HEK293 (cell line): Measurements from ENCODE around the gene SLC39A11.

ENCODE experiments used
- CTCF ChIA-PET: fragments of 350-600 bp; formaldehyde crosslinking; extraction: SDS; loops from one replicate; lab custom pipeline; 2021; ENCODE audit warnings: antibody characterized with exemption; lab: Yijun Ruan, JAX
- POLR2A ChIA-PET: fragments of 300-600 bp; formaldehyde crosslinking; extraction: SDS; loops from one replicate; lab custom pipeline; 2020; ENCODE audit warnings: antibody characterized with exemption, inconsistent platforms; lab: Yijun Ruan, JAX
- H3K27ac ChIP-seq: fragments of 200-500 bp; sonication (Bioruptor generic); 2 replicates; pipeline ENCODE4 v1.5.1; 2014; ENCODE audit warnings: low read depth, low read length, control low read depth, inconsistent platforms; ENCODE audit errors: extremely low read depth
- H3K36me3 ChIP-seq, 2 experiments: fragments of 200-500 bp in 1 of 2; sonication (Bioruptor generic) in 1 of 2; 1 replicate in 1 of 2; 2 replicates in 1 of 2; pipeline ENCODE4 v1.5.1; 2014 to 2017; ENCODE audit warnings: inconsistent platforms in 2 of 2, low read length in 2 of 2; ENCODE audit not compliant: control insufficient read depth in 2 of 2, insufficient read depth in 1 of 2
- H3K4me1 ChIP-seq: fragments of 200-500 bp; sonication (Bioruptor generic); 2 replicates; pipeline ENCODE4 v1.5.1; 2014; ENCODE audit warnings: mild to moderate bottlenecking, low read length, inconsistent platforms; ENCODE audit not compliant: control insufficient read depth, insufficient read depth
- H3K4me3 ChIP-seq: 2 replicates; pipeline ENCODE4 v1.5.1; 2011; ENCODE audit warnings: low read depth, mild to moderate bottlenecking, control low read depth, low read length, moderate library complexity
- H3K9me3 ChIP-seq: fragments of 200-500 bp; sonication (Bioruptor generic); 2 replicates; pipeline ENCODE4 v1.5.1; 2014; ENCODE audit warnings: low read depth, low read length, inconsistent platforms; ENCODE audit not compliant: control insufficient read depth, insufficient read depth
- INSM2 ChIP-seq: fragments of 450-650 bp; formaldehyde crosslinking; IDR thresholded peaks from 2 replicates; pipeline ENCODE4 v1.5.1; 2016; ENCODE audit warnings: missing biosample characterization, missing genetic modification characterization
- KLF7 ChIP-seq: fragments of 450-650 bp; formaldehyde crosslinking; IDR thresholded peaks from 2 replicates; pipeline ENCODE4 v1.5.1; 2016; ENCODE audit warnings: missing biosample characterization, missing genetic modification characterization, borderline replicate concordance
- MYNN ChIP-seq: fragments of 450-650 bp; formaldehyde crosslinking; IDR thresholded peaks from 2 replicates; pipeline ENCODE4 v1.5.1; 2016; ENCODE audit warnings: missing biosample characterization, missing genetic modification characterization, borderline replicate concordance
- PRDM1 ChIP-seq: fragments of 450-650 bp; formaldehyde crosslinking; IDR thresholded peaks from 2 replicates; pipeline ENCODE4; 2016; ENCODE audit warnings: missing biosample characterization, missing genetic modification characterization
- ZBTB11 ChIP-seq: fragments of 450-650 bp; formaldehyde crosslinking; conservative IDR thresholded peaks from 2 replicates; pipeline ENCODE4 v1.5.1; 2016; ENCODE audit warnings: low read depth, missing biosample characterization, missing genetic modification characterization
- ZBTB6 ChIP-seq: fragments of 450-650 bp; formaldehyde crosslinking; IDR thresholded peaks from 2 replicates; pipeline ENCODE4 v1.5.1; 2017; ENCODE audit warnings: missing biosample characterization, missing genetic modification characterization
- ZNF223 ChIP-seq: fragments of 450-650 bp; formaldehyde crosslinking; IDR thresholded peaks from 2 replicates; pipeline ENCODE4 v1.5.1; 2016; ENCODE audit warnings: missing biosample characterization, missing genetic modification characterization
- ZNF248 ChIP-seq: fragments of 450-650 bp; formaldehyde crosslinking; IDR thresholded peaks from 2 replicates; pipeline ENCODE4 v1.5.1; 2017; ENCODE audit warnings: missing biosample characterization, missing genetic modification characterization
- ZNF335 ChIP-seq: fragments of 450-650 bp; formaldehyde crosslinking; conservative IDR thresholded peaks from 2 replicates; pipeline ENCODE4 v1.5.1; 2016; ENCODE audit warnings: missing biosample characterization, missing genetic modification characterization
- ZNF473 ChIP-seq: fragments of 450-650 bp; formaldehyde crosslinking; IDR thresholded peaks from 2 replicates; pipeline ENCODE4 v1.5.1; 2017; ENCODE audit warnings: missing biosample characterization, missing genetic modification characterization
- ZNF596 ChIP-seq: fragments of 450-650 bp; IDR thresholded peaks from 2 replicates; pipeline ENCODE4 v1.5.0; 2018; ENCODE audit warnings: missing biosample characterization, mild to moderate bottlenecking, missing genetic modification characterization, moderate library complexity
- ZNF624 ChIP-seq: fragments of 450-650 bp; formaldehyde crosslinking; IDR thresholded peaks from 2 replicates; pipeline ENCODE4 v1.5.1; 2017; ENCODE audit warnings: missing biosample characterization, missing genetic modification characterization
- ZNF626 ChIP-seq: fragments of 450-650 bp; sonication (Bioruptor Pico); formaldehyde crosslinking; IDR thresholded peaks from 2 replicates; pipeline ENCODE4 v1.5.1; 2018; ENCODE audit warnings: missing biosample characterization, missing genetic modification characterization, inconsistent platforms
- TF ChIP-seq, protein P1 (sequence below): fragments of 450-650 bp; formaldehyde crosslinking; IDR thresholded peaks from 2 replicates; pipeline ENCODE4 v1.5.1; 2016; ENCODE audit warnings: missing biosample characterization, missing genetic modification characterization
- TF ChIP-seq, protein P2 (sequence below): fragments of 450-650 bp; formaldehyde crosslinking; IDR thresholded peaks from 2 replicates; pipeline ENCODE4 v1.5.1; 2017; ENCODE audit warnings: missing biosample characterization, missing genetic modification characterization
- TF ChIP-seq, protein P3 (sequence below): fragments of 450-650 bp; formaldehyde crosslinking; IDR thresholded peaks from 2 replicates; pipeline ENCODE4 v1.5.1; 2016; ENCODE audit warnings: missing biosample characterization, missing genetic modification characterization

The SLC39A11 gene

GRCh38 chr17:72713701-72714100 is 378.8 kb downstream of the SLC39A11 start (continued):
- TF ChIP-seq, protein P1, sequence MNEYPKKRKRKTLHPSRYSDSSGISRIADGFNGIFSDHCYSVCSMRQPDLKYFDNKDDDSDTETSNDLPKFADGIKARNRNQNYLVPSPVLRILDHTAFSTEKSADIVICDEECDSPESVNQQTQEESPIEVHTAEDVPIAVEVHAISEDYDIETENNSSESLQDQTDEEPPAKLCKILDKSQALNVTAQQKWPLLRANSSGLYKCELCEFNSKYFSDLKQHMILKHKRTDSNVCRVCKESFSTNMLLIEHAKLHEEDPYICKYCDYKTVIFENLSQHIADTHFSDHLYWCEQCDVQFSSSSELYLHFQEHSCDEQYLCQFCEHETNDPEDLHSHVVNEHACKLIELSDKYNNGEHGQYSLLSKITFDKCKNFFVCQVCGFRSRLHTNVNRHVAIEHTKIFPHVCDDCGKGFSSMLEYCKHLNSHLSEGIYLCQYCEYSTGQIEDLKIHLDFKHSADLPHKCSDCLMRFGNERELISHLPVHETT (tag by site-specific recombination): no peak
- TF ChIP-seq PRDM1: no peak
- TF ChIP-seq, protein P2, sequence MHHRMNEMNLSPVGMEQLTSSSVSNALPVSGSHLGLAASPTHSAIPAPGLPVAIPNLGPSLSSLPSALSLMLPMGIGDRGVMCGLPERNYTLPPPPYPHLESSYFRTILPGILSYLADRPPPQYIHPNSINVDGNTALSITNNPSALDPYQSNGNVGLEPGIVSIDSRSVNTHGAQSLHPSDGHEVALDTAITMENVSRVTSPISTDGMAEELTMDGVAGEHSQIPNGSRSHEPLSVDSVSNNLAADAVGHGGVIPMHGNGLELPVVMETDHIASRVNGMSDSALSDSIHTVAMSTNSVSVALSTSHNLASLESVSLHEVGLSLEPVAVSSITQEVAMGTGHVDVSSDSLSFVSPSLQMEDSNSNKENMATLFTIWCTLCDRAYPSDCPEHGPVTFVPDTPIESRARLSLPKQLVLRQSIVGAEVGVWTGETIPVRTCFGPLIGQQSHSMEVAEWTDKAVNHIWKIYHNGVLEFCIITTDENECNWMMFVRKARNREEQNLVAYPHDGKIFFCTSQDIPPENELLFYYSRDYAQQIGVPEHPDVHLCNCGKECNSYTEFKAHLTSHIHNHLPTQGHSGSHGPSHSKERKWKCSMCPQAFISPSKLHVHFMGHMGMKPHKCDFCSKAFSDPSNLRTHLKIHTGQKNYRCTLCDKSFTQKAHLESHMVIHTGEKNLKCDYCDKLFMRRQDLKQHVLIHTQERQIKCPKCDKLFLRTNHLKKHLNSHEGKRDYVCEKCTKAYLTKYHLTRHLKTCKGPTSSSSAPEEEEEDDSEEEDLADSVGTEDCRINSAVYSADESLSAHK (tag by site-specific recombination): no peak
- TF ChIP-seq KLF7: no peak
- no peak for TF ChIP-seq ZNF223 (tag by site-specific recombination)
- TF ChIP-seq ZNF596 (tag by site-specific recombination): no peak
- TF ChIP-seq ZBTB11: no peak
- TF ChIP-seq, protein P3, sequence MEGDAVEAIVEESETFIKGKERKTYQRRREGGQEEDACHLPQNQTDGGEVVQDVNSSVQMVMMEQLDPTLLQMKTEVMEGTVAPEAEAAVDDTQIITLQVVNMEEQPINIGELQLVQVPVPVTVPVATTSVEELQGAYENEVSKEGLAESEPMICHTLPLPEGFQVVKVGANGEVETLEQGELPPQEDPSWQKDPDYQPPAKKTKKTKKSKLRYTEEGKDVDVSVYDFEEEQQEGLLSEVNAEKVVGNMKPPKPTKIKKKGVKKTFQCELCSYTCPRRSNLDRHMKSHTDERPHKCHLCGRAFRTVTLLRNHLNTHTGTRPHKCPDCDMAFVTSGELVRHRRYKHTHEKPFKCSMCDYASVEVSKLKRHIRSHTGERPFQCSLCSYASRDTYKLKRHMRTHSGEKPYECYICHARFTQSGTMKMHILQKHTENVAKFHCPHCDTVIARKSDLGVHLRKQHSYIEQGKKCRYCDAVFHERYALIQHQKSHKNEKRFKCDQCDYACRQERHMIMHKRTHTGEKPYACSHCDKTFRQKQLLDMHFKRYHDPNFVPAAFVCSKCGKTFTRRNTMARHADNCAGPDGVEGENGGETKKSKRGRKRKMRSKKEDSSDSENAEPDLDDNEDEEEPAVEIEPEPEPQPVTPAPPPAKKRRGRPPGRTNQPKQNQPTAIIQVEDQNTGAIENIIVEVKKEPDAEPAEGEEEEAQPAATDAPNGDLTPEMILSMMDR: no peak
- TF ChIP-seq MYNN (tag by site-specific recombination): no peak
- no peak for TF ChIP-seq ZNF248 (tag by site-specific recombination)

- ChIA-PET CTCF (interaction anchor here (0.5 to 3.0 kb wide), 5 partner anchors 14 to 661 kb away, joined by 3 to 23 read pairs (median 3); no protein-coding TSS in a partner anchor), POLR2A (no interaction called here)
- Histone ChIP-seq H3K4me3 (no peak overlapping the region), H3K4me1 (0 out of 2 replicates have a peak, but pooled peaks cover 3% of the 10 kb centered on the region), H3K27ac (no peak overlapping the region), H3K36me3 (no peaks in the 10 kb centered on the region), H3K9me3 (no peaks in the 10 kb centered on the region)
- TF ChIP-seq ZNF626 (tag by site-specific recombination): no peak
- no peak for TF ChIP-seq ZNF473 (tag by site-specific recombination)
- TF ChIP-seq ZNF624: no peak
- no peak for TF ChIP-seq ZBTB6 (tag by site-specific recombination)
- no peak for TF ChIP-seq INSM2 (tag by site-specific recombination)
- no peak for TF ChIP-seq ZNF335 (tag by site-specific recombination)
These were observed 380.8 kb downstream of the SLC39A11 start for GRCh38 chr17:72711521-72712310.
